Stomach (tissue), 9 donors: ENCODE data around the gene APMAP. TPM values are rescaled to one million over a fixed set of nuclear protein-coding genes. Genes with fewer than 3 reads are reported as not detected.

ENCODE experiments used
- DNase-seq, 2 donors: peaks; one replicate each; pipeline versions ENCODE4 v3.0.0 to v3.0.0-alpha.2; 2013 to 2019
- H3K27ac ChIP-seq, 5 donors: fragments of 200-600 bp in 4 of 5; sonication (generic) in 4 of 5; one replicate each; pipeline ENCODE4 v1.5.1; 2013 to 2019; ENCODE audit warnings: mild to moderate bottlenecking in 1 of 5, moderate library complexity in 1 of 5
- H3K27me3 ChIP-seq, 3 donors: fragments of 200-600 bp; sonication (generic); one replicate each; pipeline ENCODE4 v1.5.1; 2017 to 2019; ENCODE audit warnings: mixed run types in 1 of 3
- H3K36me3 ChIP-seq, 4 donors: fragments of 200-600 bp; sonication (generic); 1 replicate in 3 of 4; 2 replicates in 1 of 4; pipeline ENCODE4 v1.5.1; 2016 to 2019
- H3K4me1 ChIP-seq, 4 donors: fragments of 200-600 bp; sonication (generic); one replicate each; pipeline ENCODE4 v1.5.1; 2016 to 2019
- H3K4me3 ChIP-seq, 4 donors: fragments of 200-600 bp; sonication (generic) in 3 of 4; one replicate each; pipeline ENCODE4 v1.5.1; 2016 to 2019; ENCODE audit warnings: mild to moderate bottlenecking in 1 of 4
- H3K9me3 ChIP-seq, 4 donors: fragments of 200-600 bp; sonication (generic); one replicate each; pipeline ENCODE4 v1.5.1; 2016 to 2019
- EP300 ChIP-seq: sonication (generic); formaldehyde crosslinking; IDR thresholded peaks from one replicate; pipeline ENCODE4 v1.6.1; 2017; ENCODE audit warnings: antibody characterized with exemption
- POLR2A ChIP-seq, 4 donors: fragments of 450-650 bp; IDR thresholded peaks; one replicate each; pipeline ENCODE4 v1.6.1; 2016; ENCODE audit warnings: antibody characterized with exemption in 4 of 4, control low read depth in 2 of 4, mild to moderate bottlenecking in 1 of 4, moderate library complexity in 1 of 4
- POLR2AphosphoS5 ChIP-seq, 3 donors: sonication (generic); formaldehyde crosslinking; IDR thresholded peaks; one replicate each; pipeline ENCODE4 v1.6.1; 2016; ENCODE audit warnings: antibody characterized with exemption in 3 of 3
- WGBS, 5 donors: extraction: QIAGEN DNeasy Blood & Tissue Kit in 3 of 5; methylation state at CpG; one replicate each; pipeline versions ENCODE4 v1.1.5 to v1.1.7; 2013 to 2018; 5-methylcytosine and 5-hydroxymethylcytosine counted together
- intact Hi-C: fragments of 100-400 bp; cut with DNase I; formaldehyde crosslinking; loops from one replicate; pipeline ENCODE4 v1.15.1; 2023; ENCODE audit warnings: low total_unique reads
- polyA plus RNA-seq, 3 donors: library from polyadenylated mRNA; stranded (reverse); fragments of 200-250 nt; gene quantifications; one replicate each; pipeline ENCODE4 v1.2.3, GENCODE V29; 2013
- total RNA-seq, 5 donors: library from RNA; depleted of rRNA; stranded (reverse); fragments of >200 nt; gene quantifications; one replicate each; pipeline versions ENCODE4 v1.1.0 to v1.2.3, GENCODE V29; 2014 to 2016
- TF ChIP-seq, protein P1 (sequence below), 7 experiments: fragments of 450-650 bp in 4 of 7; fragments of 200-600 bp in 3 of 7; sonication (generic) in 3 of 7; IDR thresholded peaks; one replicate each; pipeline ENCODE4 v1.5.1; 2016 to 2019; ENCODE audit warnings: antibody characterized with exemption in 7 of 7, control low read depth in 2 of 7, mild to moderate bottlenecking in 1 of 7
- donor health status: healthy with polysubstance abuse.
- donor health status: Bipolar disorder and iron deficiency.
- donor health status: healthy.

The APMAP gene
- total and polyA plus RNA-seq, 8 donors, result 12.3 to 55.6 (median 32.1) TPM

- H3K27ac ChIP-seq, result peak overlapping the region; percentile 43 to 77 (median 65)
- no peaks in the 10 kb centered on the region for H3K9me3 ChIP-seq
- H3K4me1 ChIP-seq, result peaks cover 28 to 54% (median 38%) of the 10 kb centered on the region in 4 donors
- no peak for DNase-seq
- H3K27me3 ChIP-seq, result no peaks in the 10 kb centered on the region
- WGBS, 5 donors, result 81 to 97% (median 87%) methylated on average over 4 of the region's 4 CpGs
- peaks cover 0 to 10% (median 7%) of the 10 kb centered on the region in 4 donors for H3K36me3 ChIP-seq
- TF ChIP-seq POLR2AphosphoS5 (IDR thresholded peaks at IDR 0.05) (no peak), EP300 (no peak), POLR2A (IDR thresholded peaks at IDR 0.05) (no peak)
- TF ChIP-seq, protein P1, sequence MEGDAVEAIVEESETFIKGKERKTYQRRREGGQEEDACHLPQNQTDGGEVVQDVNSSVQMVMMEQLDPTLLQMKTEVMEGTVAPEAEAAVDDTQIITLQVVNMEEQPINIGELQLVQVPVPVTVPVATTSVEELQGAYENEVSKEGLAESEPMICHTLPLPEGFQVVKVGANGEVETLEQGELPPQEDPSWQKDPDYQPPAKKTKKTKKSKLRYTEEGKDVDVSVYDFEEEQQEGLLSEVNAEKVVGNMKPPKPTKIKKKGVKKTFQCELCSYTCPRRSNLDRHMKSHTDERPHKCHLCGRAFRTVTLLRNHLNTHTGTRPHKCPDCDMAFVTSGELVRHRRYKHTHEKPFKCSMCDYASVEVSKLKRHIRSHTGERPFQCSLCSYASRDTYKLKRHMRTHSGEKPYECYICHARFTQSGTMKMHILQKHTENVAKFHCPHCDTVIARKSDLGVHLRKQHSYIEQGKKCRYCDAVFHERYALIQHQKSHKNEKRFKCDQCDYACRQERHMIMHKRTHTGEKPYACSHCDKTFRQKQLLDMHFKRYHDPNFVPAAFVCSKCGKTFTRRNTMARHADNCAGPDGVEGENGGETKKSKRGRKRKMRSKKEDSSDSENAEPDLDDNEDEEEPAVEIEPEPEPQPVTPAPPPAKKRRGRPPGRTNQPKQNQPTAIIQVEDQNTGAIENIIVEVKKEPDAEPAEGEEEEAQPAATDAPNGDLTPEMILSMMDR (IDR thresholded peaks at IDR 0.05), result no peak
- intact Hi-C loops, result loop anchor here (10.0 kb wide), 1 partner anchor 195 kb away; the partner anchor contains the start of gene ENTPD6
- H3K4me3 ChIP-seq, result no peak overlapping the region
Measured at GRCh38 chr20:24999568-24999967, 7.0 kb upstream of the APMAP start.

GRCh38 chr20:24998631-24999445 lies 6.3 kb upstream of the APMAP start:
- WGBS, 5 donors, result 40 to 57% (median 53%) methylated on average over 12 of the region's 12 CpGs
- H3K4me1 ChIP-seq, result peaks cover 30 to 56% (median 41%) of the 10 kb centered on the region in 4 donors

GRCh38 chr20:24998121-24998520 lies 5.6 kb upstream of the APMAP start:
- Histone ChIP-seq H3K27me3 (no peaks in the 10 kb centered on the region), H3K9me3 (no peaks in the 10 kb centered on the region), H3K27ac (peak overlapping the region; percentile 22 to 77 (median 65)), H3K4me1 (peaks cover 33 to 63% (median 46%) of the 10 kb centered on the region in 4 donors), H3K36me3 (peaks cover 0 to 7% (median under 1%) of the 10 kb centered on the region in 4 donors), H3K4me3 (no peak overlapping the region)
- WGBS, 5 donors, result 53 to 76% (median 71%) methylated on average over 3 of the region's 3 CpGs
- intact Hi-C loops, result loop anchor here (10.0 kb wide), 1 partner anchor 197 kb away; the partner anchor contains the start of gene ENTPD6
- no peak for DNase-seq
- no peak for TF ChIP-seq POLR2AphosphoS5 (IDR thresholded peaks at IDR 0.05)
- no peak for TF ChIP-seq EP300
- TF ChIP-seq, protein P1 (IDR thresholded peaks at IDR 0.05), result no peak
- TF ChIP-seq POLR2A (IDR thresholded peaks at IDR 0.05), result no peak

More at GRCh38 chr20:24998631-24999445, 6.3 kb upstream of the APMAP start:
- TF ChIP-seq POLR2AphosphoS5 (IDR thresholded peaks at IDR 0.05) (no peak), POLR2A (IDR thresholded peaks at IDR 0.05) (no peak), EP300 (no peak)
- TF ChIP-seq, protein P1 (IDR thresholded peaks at IDR 0.05), result no peak
- peak in 1 of 2 donors; percentile 37 for DNase-seq
- H3K4me3 ChIP-seq, result no peak overlapping the region
- no peaks in the 10 kb centered on the region for H3K27me3 ChIP-seq
- no peaks in the 10 kb centered on the region for H3K9me3 ChIP-seq
- peak overlapping the region; percentile 22 to 77 (median 65) for H3K27ac ChIP-seq
- H3K36me3 ChIP-seq, result peaks cover 0 to 7% (median 5%) of the 10 kb centered on the region in 4 donors
- intact Hi-C loops, result loop anchor here (10.0 kb wide), 1 partner anchor 196 kb away; the partner anchor contains the start of gene ENTPD6

DNA sequence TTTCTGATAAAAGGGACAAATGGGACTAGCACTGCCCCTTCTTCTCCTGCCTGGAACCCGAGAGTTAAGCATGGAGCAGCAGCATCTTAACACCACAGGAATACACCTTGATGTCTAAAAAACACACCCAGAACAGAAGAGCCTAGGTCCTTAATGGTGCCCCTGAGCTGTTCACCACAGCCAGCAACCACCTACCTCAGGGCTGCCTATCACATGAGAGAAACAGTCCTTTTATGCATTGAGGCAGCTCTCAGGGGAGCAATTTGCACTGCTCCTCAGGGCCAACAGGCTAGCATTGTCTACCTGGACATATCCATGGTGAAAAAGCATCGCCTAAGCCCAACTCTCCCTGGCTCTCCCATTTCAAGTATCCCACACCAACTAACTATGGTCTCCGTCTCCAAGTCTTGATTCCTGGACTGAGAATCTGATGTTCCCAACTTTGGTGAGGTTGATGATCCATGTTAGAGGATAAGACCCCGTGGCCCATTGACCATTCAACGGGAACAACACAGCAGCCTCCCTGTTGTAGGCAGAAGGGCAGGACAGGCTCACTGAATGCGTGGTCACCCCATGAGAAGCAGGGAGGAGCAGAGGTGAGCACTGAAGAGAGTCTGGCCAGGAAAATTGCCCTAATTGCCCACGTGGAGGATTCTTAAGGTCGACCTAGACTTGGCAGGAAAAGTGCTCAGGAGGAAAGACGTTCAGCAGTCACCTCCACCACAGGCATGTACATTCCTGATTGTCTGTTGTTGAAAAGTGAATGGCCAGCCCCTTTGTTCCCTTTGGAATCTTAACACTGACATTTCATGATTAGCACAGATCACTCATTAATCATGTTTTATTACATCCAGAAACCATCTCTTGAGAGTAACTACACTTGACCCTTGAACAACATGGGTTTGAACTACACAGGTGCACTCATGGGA lies 4.2 kb upstream of the APMAP start:
- H3K27me3 ChIP-seq, result no peaks in the 10 kb centered on the region
- 60 to 67% (median 66%) methylated on average over 9 of the region's 9 CpGs for WGBS, 5 donors
- H3K4me3 ChIP-seq, result no peak overlapping the region
- DNase-seq, result no peak
- H3K36me3 ChIP-seq, result no peaks in the 10 kb centered on the region
- intact Hi-C loops, result loop anchor here (10.0 kb wide), 1 partner anchor 198 kb away; the partner anchor contains the start of gene ENTPD6
- H3K27ac ChIP-seq, result no peak overlapping the region
- TF ChIP-seq POLR2AphosphoS5 (IDR thresholded peaks at IDR 0.05), result no peak
- TF ChIP-seq, protein P1 (IDR thresholded peaks at IDR 0.05), result no peak
- no peak for TF ChIP-seq EP300
- TF ChIP-seq POLR2A (IDR thresholded peaks at IDR 0.05), result no peak
- peaks cover 36 to 70% (median 53%) of the 10 kb centered on the region in 4 donors for H3K4me1 ChIP-seq
- H3K9me3 ChIP-seq, result no peaks in the 10 kb centered on the region
